GM19468 (cell line): ENCODE results near the gene ACSL4.
"Not testable (repeated sequence)": the region's sequence is repeated elsewhere in the genome, so short reads cannot be mapped to it uniquely, and the experiment has no call there.

Source experiments
- ATAC-seq: cut with Tn5 transposase; IDR thresholded peaks from one replicate; pipeline ENCODE4 v1.9.1; 2021; ENCODE audit warnings: mild to moderate bottlenecking, moderate library complexity, moderate number of reproducible peaks; ENCODE audit not compliant: unreplicated experiment; ENCODE audit errors: extremely low read depth

ACSL4 gene

DNA sequence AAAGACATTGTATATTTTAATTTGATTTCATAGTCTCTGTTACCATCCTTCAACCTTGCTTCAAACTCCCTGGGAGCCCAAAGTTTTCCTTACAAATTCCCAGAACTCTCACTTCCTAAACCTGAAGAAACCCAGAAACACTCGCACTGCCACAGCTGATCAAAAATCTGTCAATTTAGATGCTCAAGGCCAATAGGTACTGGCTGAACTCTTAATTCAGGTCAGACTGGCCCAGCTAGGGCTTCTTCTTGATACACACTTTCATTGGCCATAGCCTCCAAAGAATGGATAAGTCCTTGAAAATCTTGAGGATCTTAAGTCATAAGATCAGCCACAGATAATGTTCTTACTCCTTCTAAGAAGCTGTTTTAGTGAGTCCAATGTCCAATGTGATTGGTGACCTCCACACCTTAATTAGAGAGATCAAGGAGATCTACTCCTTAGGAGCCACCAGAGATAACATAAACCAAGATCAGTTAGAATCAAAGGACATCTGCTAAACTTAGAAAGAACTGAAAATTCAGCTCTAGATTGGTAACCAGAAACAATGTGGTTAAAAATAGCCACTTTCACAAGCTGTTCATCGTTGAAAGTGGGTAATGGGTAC, 51.5 kb downstream of the ACSL4 start:
- no peak for ATAC-seq

DNA sequence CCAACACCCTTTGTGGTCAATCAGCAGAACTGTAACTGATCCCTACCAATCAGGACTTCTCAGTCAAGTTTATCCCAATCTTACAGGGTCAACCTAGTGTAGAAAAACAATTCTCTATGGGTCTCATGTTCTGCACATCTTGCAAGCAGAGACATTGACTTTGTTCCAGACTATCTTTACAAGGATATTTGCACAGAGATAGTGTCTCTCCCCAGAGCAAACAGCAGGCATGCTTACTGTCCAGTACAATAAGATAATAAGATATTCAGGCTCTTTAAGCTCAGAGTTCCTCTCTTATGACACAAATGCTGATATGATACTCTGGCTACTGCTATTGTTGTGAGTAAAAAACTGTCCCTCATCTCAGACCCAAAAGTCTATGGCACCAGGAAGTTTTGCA, 53.2 kb downstream of the ACSL4 start:
- no peak for ATAC-seq

DNA sequence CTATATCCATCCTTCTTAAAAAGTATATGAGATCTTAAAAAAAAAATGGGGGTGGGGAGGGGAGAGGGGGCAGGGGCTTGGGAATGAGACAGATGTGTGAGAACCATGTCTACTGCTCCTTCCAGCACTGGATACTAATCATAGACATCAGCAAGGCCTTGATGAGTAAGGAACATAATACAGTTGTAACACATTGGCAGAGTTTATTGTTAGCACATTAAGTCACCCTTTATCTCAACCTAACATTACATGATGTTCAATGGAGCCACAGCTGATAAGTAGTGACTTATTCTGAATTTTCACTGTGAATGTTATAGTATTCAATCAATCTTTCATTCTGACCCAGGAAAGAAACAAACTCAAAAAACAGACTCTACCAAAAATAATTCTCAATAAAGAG, 60.8 kb downstream of the ACSL4 start:
- no peak for ATAC-seq

DNA sequence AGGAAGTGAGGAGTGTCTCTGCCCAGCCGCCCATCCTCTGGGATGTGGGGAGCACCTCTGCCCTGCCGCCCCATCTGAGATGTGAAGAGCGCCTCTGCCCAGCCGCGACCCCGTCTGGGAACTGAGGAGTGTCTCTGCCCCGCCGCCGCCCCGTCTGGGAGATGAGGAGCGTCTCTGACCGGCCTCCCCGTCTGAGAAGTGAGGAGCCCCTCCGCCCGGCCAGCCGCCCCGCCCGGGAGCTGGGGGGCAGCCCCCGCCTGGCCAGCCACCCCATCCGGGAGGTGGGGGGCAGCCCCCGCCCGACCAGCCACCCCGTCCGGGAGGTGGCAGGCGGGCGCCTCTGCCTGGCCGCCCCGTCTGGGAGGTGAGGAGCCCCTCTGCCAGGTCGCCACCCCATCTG, 61.9 kb downstream of the ACSL4 start:
- not testable (repeated sequence) for ATAC-seq

DNA sequence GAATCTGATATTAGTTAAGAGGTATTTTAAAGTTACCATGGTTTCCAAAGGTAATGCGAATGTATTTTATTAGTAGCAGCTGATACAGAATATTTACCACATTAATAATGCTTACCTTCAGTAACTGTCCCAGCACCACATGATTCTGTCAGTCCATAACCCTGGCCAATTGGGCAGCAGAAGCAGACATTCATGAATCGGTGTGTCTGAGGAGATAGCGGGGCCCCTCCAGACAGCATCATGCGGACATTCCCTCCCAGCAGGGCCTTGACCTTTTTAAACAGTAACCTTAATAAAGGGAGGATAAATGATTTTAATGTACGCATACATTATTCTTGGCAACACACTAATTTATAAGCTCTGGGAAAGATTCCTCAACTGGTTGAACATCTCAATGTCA, 65.1 kb downstream of the ACSL4 start:
- no peak for ATAC-seq

DNA sequence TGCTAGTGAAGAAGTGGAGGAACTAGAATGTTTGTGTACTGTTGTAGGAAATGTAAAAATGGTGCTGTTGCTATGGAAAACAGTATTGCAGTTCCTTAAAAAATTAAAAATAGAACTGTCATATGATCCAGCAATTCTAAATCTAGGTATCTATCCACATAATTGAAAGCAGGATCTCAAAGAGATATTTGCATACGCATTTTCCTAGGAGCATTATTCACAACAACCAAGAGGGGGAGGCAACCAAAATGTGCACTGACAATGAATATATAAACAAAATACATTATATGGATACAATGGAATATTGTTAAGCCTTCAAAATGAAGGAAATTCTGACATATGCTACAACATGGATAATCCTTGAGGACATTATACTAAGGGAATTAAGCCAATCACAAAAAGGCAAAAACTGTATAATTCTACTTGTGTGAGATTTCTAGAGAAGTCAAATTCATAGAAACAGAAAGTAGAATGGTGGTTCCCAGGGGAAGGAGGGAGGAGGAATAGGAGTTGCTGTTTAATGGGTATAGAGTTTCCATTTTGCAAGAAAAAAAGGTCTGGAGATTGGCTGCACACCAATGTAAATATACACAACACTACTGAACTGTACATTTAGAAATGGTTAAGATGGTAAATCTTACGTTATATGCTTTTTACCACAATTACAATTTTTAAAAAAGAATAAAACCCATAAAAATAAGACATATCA, 72.5 kb downstream of the ACSL4 start:
- no peak for ATAC-seq

DNA sequence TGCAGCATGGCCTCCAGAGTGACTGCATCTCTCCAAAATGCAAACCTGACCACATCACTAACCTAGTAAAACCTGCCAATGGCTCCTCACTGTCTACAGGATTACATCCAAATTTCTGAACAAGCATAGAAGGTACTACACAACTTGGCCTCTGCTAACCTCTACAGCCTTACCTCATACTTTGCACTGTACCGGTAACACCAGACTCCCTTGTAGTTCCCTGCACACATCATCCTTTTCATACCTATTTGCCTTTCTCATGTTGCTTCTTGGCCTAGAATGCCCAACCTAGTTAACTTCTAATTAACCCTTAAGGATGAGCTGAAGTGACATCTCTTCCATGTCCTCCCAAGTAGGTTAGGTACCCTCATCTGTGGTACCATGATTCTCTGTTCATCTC, 74.7 kb downstream of the ACSL4 start:
- ATAC-seq, result no peak

DNA sequence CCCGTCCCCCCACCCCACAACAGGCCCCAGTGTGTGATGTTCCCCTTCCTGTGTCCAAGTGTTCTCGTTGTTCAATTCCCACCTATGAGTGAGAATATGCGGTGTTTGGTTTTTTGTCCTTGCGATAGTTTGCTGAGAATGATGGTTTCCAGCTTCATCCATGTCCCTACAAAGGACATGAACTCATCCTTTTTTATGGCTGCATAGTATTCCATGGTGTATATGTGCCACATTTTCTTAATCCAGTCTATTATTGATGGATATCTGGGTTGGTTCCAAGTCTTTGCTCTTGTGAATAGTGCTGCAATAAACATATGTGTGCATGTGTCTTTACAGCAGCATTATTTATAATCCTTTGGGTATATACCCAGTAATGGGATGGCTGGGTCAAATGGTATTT, 75.7 kb downstream of the ACSL4 start:
- not testable (repeated sequence) for ATAC-seq

DNA sequence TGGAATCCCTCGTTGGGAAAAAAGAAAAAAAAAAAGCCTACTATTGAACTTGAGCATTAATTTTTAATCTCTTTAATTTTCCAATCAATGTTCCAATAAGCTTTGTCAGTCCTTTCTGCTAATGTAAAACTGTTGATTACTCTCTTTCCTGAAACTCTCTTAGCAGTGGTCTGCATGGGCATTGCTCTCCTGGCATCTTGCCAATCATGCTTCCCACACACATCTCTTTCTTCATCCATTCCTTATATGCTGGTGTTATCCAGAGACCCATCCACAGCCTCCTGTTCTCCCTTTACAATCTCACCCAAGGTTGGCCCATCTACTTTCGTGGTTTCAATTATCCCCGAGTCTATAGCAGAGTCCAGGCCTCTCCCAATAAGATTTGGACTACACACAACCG, 76.3 kb downstream of the ACSL4 start:
- no peak for ATAC-seq

DNA sequence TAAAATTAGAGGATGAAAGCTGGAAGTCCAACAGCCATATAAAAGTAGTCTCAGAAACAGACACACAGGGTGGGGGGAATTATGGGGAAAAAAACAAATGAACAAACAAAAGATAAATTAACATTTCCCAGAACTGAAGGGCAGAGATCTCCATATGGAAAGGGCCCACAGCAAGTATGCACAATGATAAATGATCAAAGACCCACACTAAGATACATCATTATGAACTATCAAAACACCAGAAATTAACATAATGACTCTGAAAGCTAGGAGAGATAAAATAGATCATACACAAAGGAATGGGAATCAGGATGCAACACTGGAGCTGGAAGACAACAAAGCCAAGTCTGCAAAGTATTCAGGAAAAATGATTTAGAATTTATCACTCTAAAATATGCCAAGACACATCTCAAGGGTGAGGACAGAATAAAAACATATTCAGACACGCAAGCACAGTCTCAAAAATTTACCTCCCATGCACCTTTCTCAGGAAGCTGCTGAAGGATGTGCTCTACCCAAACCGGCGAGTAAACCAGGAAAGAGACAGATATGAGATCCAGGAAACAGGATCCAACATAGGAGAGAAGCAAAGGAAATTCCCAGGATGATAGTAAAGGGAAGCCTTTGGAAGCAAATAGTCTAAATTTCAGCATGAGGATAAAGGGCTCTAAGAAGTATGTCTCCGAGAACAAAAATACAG, 77.4 kb downstream of the ACSL4 start:
- no peak for ATAC-seq

DNA sequence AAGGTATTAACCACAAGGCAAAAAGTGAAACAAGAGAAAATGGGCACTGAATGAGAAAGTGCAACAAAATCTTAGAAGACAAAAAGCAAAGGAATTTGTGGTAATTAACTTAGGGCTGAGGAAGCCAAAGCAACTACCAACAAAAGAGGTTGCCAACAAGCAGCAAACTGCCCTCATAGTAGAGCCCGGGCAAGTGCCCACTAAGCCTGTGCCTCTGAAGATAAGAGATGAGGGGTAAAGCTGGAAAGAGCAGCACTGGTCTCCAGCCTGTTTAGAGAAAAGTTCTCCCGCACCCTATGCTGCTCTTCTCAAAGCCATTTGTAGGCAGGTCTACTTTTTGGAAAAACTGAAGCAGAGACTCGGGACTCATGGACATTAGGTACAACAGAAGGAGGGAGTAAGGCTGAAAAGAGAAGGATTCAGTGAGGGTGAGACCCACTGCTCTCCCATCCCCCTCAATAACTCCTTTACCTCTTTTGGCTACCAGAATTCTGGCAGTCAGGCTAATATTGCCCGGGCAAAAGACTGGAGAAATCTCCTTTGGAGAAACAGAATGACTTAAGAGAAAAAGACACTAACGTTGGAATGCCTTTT, 78.4 kb downstream of the ACSL4 start:
- no peak for ATAC-seq

DNA sequence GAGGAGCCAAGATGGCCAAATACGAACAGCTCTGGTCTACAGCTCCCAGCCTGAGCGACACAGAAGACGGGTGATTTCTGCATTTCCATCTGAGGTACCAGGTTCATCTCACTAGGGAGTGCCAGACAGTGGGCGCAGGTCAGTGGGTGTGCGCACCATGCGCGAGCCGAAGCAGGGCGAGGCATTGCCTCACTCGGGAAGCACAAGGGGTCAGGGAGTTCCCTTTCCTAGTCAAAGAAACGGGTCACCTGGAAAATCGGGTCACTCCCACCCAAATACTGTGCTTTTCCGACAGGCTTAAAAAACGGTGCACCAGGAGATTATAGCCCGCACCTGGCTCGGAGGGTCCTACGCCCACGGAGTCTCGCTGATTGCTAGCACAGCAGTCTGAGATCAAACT, 88.4 kb downstream of the ACSL4 start:
- ATAC-seq, result not testable (repeated sequence)

DNA sequence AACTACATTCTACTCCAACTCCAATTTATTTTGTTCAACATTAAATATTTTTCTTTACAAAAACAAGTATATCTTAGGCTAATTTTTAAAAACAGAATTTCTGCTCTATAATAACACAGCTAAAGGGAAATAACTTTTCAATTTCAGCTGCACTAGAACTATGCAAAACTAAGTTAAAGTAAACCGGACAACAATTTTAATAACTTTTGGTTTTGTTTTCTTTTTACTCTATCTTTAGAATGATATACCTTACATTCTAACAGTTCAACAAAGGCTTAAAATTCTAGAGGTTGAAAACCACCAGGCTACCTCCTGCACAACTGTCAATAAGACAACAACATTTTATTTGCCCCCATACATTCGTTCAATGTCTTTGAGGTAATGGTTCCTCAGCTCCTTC, 89.4 kb downstream of the ACSL4 start:
- no peak for ATAC-seq

DNA sequence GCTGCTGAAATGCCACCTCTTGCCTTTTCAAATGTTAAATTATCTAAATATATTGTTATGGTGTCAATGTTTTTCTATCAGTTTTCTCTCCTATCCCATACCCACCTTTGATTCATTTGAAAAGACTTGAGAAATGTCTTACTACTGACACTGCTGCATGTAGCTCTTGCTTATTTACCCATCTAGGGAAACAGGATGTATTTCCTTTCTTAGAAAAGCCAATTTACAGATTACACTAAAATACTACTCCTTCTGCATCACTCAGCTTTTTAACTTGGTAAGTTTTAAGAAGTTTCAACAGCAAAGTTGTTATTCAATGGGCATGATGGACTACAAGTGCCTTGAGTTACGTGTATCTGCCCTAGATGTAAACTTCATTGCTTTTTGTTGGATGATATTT, 94.9 kb downstream of the ACSL4 start:
- ATAC-seq, result no peak

DNA sequence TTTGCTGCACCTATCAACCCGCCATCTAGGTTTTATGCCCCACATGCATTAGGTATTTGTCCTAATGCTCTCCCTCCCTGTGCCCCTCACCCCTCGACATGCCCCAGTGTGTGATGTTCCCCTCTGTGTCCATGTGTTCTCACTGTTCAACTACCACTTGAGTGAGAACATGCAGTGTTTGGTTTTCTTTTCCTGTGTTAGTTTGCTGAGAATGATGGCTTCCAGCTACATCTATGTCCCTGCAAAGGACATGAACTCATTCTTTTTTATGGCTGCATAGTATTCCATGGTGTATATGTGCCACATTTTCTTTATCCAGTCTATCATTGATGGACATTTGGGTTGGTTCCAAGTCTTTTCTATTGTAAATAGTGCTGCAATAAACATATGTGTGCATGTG, 95.6 kb downstream of the ACSL4 start:
- not testable (repeated sequence) for ATAC-seq

DNA sequence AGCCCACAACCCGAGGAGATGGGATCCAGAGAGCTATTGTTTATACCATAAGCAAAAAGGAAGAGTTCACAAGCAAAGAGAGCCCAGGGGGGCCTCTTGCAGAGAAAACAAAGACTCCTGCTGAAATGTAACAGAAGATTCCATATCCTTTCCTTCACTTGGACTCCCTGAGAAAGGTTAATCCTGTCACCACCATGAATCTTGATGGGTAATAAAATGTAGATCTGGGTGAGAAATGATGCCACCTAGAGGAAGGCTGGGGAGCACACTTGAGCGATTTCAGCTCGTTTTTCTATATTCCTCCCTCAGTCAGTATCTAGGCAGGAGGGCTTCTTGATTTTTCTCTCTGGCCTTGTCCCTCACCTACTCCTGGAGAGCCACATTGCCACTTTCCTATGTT, 97.9 kb downstream of the ACSL4 start:
- no peak for ATAC-seq

DNA sequence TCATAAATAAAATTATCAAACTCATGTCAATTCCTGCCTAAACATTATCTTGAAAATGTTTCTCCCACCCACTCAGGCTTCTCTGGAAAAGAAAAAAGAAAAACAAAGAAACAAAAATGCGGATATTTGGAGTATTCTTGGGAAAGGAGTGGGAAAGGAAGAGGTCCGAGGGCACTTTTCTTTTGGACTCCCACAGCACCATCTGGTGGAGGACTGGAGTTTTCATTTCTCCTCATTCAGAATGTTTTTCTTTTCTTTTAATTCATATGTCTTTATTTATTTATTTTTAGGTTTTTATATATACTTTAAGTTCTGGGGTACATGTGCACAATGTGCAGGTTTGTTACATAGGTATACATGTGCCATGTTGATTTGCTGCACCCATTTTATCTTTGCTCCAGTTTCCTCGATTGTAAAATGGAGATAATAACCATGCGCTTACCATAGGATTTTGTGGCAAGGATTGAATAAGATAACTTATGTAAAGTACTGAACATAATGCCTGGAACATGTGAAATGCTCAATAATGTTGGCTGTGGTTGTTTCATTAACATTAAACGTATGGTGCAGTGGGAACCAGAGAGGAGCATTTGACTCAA, 100.1 kb downstream of the ACSL4 start:
- no peak for ATAC-seq

DNA sequence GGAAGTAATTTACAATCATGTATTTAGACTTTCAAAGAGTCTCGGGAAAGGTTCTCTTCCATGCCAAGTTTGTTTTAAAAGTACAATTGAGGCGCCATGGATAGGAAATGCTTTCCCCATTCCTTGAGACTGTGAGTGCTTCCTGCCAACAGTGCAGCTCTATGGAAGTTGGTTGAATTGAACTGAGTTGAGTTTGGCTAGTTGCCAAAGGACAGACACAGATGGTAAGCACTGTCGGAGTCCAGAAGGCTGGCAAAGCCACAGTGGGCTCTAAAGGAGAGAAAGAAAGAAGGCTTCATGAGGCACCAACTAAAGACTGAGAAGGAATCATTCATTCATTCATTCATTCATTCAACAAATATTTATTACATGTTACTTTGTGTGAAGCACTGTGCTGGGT, 103.7 kb downstream of the ACSL4 start:
- ATAC-seq, result no peak

DNA sequence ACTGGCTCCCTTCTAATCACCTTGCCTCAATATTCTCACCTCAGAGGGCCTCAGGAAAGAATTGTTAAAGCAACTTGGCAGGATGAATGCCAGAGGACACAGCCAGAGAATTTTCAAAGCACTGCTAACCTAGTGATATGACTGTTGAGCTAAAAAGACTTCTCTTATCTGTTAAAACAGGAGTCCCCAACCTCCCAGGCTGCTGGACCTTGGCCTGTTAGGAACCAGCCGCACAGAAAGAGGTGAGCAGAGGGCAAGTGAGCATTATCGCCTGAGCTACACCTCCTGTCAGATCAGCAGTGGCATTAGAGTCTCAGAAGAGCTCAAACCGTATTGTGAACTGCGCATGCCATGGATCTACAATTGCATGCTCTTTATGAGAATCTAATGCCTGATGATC, 106.4 kb downstream of the ACSL4 start:
- ATAC-seq, result no peak

DNA sequence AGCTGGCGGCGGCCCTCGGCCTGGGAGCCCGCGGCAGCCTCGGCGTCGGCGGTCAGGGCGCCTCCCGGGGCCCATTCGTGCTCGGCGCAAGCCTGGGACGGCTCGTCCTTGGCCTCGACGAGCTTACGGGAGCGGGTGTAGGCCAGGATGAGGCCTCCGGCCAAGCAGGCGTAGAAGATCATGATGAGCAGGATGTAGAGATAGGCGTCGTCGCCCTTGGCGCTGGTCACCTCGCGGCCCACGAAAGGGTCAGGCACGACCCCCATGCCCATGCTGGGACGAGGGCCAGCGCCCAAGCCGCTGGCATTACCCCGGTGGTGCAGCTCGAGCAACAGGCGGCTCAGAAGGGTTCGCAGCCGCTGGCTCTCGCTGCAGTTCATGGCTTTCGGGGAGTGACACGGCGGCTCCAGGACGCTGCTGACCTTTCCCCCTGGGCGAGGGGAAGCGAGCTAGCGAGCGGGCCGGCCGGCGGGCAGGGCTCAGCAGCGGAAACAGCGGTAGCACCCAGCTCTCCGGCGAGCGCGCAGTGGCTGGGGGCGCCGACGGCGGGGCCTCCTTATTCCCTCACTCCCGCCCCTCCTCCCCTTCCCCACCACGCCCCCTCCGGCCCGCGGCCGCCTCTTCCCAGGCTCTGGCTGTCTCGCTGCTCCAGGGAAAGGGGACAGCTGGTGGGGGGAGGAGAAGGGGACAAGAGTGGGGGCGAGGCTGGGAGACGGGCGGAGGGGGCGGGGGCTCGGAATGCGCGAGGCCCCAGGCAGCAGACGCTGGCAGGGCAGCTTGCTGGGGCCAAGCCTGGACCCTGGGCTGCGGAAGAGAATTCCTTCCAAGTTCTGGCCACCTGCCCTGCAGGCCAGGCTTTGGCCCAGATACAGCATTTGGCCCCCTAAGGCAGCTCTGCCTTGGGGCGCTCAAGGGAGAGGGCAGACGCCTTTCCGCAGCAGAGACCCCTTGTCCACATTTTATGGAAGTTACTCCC, 108.1 kb downstream of the ACSL4 start, which contains the start of gene KCNE5:
Gene KCNE5, minus strand, starts transcription at position 532 of the 976 bp plus-strand sequence. Its CDS starts 152 bp downstream, at position 380.
- no peak for ATAC-seq
